Stimulated activated CD8-positive, alpha-beta memory T cell treated with anti-CD3 and anti-CD28 coated beads, Interleukin-4, amount 100 ng/mL, for 48 hours (primary cell): ENCODE data around the gene CEP41.
A peak's percentile ranks its signal among the peaks of the same experiment; 100 is the strongest.

Experiments used
- DNase-seq: peaks from one replicate; pipeline ENCODE4 v3.0.0-alpha.2; 2020

Gene CEP41

DNA sequence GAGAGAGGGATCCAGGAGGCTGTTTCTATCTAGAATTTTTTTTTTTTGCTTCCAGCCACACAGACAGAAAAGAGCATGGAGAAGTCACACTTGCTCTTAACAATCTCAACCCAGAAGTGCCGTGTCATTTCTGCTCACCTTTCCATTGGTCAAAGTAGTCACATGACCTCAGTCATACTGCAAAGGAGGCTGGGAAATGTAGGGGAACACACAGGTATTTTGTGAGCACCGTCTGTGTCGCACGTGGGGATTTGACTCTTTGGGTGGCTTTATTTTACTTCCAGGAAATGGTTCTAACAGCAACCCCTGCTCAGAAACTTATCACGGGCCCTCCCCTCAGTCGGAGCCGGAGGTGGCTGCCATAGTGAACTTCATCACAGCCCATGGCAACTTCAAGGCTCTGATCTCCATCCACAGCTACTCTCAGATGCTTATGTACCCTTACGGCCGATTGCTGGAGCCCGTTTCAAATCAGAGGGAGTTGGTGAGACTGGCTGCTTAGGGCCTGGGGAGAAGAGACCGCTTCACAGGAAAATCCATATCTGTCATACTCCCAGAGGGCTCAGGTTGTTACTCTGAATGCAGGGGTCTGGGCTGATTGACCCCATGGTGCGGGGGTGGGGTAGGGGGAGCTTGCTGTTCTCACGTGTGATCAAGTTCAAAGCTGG, 73.6 kb downstream of the CEP41 start:
- peak; percentile 40 for DNase-seq

DNA sequence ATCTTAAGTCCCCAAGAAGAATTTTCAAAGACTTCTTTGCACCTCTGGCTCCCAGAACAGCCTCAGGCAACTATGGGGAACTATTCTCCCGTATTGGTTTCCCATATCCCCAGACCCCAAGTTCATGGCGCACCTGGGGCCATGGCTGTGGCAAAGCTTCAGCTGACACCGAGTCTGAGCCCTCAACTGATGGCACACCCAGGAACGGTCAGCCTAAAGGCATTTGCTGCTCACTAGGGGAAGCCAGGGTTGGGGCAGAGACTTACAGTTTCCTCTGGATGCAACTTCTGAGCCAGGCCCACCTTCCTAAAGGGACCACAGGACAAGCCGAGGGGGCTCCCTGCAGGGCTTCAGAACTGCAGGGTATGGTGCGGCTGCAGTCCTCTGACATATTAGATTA, 74.3 kb downstream of the CEP41 start:
- DNase-seq, result no peak

DNA sequence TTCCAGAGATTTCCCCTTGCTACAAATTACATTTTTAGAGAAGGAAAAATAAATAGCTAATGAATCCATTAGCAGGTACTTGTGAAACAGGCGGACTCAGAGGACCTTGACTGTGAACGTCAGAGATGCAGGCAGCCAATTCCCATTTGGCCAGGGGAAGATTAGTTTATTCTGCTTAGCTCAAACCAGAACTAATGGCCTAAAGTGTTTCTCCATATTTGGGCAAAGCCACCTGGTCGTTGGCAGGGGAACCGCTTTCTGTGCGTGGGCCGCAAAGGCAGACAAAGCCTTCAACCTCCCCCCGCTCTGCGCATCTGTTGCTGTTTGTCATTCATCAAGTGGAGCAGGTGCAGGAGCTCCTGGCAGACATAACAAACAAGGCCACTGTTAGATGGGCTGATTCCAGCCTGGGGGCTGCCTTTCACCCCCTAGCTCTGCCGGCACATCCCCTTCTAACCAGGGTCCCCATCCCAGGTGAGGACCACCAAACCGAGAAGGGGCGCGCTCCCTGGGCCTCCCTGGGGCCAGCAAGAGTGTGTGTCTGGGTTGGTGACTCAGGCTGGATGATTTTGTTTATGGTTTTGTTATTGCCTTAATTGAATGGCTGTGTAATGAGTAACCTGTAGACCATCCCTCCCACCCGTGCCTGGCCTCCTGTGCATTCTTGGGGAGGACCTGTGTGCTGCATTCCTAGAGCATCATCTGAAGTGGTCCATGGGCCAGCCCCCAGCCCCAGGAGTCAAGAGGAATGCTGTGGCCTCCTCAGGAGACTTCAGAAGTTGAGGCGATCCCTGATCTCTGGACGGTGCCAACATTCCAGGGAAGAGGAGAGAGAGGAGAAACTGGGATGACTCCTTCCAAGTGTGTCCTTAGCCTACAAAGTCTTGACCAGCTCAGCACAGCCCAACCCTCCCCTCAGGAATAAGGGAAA, 75.0 kb downstream of the CEP41 start:
- DNase-seq, result peak; percentile 59

DNA sequence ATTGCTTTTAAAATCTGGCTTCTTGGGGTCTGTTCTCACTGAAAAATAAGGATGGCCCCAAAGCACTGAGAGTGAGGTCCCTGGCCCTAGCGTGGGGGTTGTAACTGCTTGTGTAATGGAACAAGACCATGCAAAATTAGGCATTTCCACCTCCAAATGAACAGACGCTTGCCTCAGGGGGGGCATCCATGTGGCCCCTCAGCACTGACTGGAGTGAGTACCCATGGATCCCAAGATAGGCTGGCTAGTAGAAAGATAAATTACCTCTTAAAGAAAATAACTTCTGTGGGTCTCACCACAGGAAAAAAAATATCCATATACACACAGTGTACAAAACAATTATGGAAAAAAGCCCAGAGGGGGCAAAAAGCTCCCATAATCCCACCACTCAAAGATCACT, 75.7 kb downstream of the CEP41 start:
- DNase-seq, result no peak

DNA sequence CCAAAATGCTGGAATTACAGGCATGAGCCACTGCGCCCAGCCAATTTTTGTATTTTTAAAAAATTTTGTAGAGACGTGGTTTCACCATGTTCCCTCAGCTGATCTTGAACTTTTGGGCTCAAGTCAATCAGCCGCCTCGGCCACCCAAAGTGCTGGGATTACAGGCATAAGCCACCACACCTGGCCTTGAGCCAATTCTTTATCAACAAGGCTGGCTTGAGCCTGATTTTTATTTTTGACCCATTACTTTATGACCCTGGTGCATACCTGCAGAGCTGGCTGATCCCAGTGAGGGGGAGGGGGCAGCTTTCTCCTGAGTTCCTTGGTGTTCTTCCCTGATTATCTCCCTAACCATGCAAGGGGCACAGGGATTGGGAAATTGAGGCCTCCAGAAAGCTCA, 76.4 kb downstream of the CEP41 start:
- no peak for DNase-seq

DNA sequence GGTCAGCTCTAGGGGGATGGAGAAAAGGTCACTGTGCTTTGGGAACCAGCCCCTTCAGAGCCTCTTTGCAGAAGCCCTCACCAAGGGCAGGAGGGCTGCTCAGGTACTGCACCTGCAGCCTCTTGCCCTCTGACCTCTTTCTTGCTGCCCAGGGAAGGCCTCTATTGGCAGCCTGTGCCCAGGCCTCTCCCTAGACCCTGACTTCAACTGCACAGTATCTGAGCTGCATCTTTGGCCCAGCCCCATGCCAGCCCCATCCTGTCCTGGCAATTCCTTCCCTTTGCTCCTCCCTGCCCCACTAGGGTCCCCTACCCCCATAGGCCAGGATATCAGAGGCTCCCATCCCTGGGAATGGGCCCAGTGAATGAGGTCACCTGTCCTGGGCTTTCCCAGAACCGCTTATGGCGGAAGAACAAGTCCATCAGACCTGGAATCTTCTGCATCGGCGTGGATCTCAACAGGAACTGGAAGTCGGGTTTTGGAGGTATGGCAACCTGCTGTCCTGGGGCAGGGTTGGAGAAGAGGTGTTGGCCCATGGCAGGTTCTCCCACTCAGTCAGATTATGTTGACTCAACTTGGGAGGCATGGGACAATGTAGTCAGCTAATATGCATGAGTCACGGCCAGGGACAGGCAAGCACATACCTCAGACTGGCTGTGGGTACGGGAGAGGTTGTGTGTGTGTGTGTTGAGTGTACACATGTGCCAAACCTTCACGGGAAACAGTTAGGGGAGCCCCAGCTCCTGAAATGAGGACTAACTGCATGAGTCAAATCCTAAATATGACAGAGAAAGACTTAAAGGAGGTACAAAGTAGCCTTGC, 77.6 kb downstream of the CEP41 start:
- peak; percentile 77 for DNase-seq

DNA sequence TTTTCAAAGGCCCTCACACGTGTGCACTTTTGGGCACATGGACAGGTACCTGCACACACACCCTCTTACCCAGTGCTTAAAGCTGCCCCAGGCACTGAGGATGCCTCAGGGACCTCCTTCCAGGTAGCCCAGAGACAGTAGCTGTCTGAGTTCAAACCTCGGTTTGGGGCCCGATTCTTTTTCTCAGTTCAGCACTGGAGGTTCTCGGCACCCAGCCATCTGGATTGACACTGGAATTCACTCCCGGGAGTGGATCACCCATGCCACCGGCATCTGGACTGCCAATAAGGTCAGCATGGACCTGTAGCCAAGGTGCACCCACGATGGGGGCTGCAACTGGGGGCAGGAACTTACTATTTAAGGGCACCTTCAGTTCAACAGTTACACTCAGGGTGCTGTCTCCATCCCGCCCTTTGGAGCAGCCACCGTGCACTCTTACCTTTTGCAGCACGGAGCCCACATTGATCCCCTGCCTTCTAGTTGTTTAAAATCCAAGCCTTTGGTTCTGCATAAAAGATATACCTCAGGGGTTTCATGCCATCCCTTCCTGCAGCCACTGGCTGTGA, 78.5 kb downstream of the CEP41 start:
- DNase-seq, result no peak

DNA sequence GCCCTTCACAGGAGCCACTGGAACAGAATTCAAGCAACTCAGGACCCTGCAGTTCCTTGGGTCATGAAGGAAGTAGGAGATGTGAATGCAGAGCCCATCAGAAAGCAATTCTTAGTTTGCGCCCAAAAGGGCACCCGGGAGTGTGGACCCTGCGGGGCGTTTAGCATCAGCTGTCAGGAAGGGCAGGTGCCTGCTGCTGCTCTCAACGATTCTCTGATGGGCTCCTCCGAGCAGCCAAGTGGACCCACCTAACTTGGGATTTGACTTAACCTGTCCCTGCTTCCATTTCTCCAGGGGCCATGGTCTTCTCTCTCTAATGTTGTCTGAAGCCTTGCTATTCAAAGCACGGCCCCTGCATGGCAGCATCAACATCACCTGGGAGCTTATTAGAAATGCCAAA, 79.1 kb downstream of the CEP41 start:
- DNase-seq, result no peak

DNA sequence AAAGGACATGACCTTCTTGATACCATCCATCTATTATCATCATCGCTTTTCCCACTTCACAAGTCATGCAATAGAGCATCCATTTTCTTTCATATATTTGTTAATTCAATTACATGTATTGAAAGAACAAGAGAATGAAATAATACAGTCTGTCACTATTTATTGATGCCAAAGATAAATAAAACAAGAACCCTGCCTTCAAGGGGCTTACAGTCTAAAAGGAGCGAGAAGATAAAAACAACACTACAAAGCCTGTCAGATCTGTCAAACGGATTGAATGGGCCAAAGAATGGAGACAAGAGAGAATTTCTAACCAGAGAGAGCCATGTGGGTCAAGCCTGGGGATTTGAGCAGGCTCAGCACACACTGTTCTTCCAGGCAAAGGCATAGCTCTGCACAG, 80.3 kb downstream of the CEP41 start:
- DNase-seq, result no peak

DNA sequence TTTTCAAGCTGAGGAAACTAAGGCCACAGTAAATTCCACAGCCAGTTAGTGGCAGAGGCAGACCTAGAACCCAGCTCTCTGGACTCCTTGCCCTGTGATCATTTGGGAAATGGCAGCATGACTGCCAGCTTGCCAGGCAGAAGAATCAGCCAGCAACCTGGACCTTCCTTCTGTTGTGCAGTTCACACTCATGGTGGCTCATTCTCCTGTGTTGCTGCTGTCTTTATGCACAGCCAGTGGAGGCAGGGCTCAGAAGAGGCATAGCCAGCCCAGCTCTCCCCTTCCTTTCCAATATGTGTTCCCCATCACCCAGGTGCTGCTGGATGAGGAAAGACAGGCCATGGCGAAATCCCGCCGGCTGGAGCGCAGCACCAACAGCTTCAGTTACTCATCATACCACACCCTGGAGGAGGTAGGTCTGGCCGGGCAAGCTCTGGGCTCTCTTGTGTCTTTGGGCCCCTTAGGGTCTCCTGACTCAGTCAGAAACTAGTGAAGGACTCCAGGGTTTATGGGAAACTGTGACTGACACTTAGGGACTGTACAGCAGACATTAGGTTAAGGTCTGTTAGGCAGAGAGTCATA, 81.4 kb downstream of the CEP41 start:
- no peak for DNase-seq

DNA sequence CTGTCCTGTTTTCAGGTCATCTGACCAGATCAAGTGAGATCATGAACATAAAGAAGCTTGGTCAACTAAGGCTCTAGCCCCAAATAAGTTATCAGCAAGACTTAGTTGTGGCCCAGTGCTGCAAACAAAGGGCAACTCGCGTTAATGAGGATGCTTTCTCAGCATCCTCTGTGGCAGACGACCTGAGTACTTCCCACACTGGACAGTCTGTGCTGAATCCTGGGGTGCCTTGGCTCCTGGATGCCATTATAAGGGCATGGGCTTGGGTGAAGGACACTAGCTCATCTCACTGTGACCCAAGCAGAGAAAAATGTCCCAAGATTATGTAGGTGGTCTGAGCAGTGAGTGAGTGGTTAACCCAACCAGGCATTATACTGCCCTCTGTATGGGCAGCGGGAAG, 82.3 kb downstream of the CEP41 start:
- DNase-seq, result no peak

DNA sequence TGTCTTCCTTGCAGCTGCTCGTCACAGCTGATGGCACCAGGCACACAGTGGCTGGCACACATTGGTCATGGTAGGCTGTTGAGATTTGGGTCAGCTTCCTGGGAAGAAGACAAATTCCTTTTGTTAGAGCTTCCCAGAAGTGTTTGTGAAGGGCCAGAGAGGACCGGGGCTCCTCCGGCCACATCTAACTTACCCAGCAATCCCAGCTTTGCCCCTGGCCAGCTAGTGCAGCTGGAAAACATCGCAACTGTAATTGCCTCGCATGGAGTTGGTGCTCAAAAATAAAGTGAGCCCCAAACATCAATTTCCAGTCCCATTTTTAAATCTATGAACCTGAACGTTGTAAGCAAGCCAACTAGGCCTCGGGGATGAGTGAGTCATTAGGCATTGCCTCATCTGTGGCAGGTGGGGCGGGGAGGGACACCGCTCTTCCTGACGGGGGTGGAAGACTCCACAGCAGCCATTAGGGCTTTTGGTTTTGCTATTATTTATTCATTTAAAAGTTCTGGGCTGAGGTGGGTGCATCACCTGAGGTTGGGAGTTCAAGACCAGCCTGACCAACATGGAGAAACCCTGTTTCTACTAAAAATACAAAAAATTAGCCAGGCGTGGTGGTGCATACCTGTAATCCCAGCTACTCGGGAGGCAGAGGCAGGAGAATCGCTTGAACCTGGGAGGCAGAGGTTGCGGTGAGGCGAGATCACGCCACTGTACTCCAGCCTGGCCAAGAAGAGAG, 83.8 kb downstream of the CEP41 start:
- DNase-seq, result peak; percentile 30

DNA sequence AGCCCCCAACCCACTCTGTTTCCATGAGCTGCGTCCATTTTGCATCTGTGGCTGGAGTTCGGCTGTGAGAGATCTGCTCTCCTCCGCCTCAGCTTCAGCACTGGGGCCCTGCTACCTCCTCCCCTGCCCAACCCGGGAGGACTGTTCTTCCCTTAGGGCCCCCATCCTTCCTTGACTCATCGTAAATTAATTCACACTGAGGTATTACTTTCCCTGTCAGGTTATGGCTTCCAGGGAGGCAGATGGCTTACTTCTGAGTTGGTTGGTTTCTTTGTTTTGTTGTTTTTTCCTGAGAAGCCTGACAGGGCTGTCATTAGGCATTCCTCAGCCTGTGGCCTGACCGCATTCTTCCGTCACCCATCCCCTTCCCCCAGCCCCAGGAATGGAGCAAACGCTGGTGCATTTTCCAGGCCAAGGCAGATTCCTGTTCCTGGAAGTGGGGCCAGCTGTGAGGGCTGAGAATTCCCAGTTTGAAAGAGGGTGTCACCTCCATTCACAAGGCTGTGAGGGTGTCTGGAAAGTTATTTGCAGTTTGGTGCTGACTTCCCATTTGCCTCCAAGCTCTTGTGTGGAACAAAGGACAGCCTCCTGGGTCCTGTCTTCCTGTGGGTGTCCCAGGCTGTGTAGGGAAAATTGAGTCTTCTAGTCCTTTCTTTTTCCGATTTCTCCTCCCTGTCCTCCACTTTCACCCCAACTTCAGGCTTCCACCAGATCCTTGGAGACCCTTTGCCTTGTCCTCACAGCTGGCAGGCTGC, 84.5 kb downstream of the CEP41 start:
- DNase-seq, result peak; percentile 7

DNA sequence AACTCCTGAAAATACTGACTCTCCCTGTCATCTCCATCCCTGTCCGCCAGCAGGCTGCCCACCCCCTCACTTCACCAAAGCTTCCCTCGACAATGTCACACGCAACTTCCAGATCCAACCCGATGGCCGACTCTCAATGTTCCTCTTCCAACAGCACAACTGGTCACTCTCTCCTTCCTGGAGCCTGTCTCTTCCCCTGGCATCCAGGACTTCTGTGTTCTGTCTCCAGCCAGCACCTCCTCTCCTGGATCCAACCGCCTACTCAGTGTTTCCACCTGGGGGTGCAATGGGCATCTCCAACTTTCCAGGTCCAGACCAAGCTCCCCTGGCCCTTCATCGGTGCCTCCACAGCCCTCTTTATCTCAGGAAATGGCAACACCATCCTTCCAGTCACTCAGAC, 87.6 kb downstream of the CEP41 start:
- no peak for DNase-seq

DNA sequence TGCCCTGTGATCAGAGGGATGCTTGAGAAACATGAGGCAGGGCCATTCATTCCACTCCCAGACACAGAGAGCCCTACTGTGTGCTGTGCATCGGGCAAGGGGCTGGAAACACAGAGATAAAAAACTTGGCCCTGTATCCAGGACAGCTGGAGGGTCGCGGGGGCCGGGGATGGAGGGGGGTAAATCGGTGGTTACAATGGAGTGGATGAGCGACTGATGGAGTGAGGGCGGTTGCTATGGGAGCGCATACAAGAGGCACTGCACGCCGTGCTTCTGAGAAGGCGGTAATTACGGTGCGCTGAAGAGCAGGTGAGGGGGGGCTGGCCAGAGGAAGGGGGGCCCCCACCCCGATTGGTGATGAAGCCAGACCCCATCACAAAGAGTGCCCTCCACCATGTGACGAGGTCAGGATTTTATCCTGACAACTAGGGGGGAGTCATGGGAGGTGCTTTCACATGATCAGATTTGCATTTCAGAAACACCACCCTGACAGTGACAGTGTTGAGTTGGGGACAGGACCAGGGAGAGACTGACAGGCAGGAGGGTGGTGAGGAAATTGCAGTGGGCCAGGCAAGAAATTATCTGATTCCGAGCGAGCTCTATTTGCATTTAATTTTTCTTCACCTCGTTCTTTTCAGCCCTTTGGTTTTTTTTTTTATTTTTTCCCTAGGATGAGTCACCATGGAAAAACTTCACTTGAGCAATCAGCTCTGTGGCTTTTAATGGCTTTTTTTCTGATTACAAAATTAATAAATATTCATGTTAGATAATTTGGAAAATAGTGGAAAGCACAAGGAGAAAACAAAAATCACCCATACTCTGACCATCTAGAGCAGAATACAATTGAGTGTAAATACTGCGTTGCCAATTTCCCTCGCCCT, 88.4 kb downstream of the CEP41 start:
- DNase-seq, result peak; percentile 19

DNA sequence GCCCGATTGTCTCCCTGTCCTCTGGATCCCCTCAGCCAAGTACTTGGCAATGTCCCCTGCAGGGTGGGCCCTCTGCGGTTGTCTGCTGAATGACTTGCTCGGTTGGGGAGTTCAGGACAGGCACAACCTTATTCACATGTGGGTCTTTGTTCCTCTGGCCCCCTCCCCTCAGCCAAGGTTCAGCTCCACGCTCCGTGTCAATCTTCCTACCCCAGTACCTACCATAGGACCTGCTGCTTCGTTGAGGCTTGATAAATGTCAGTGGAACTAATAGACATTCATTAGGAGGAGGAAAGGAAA, 89.1 kb downstream of the CEP41 start:
- no peak for DNase-seq

DNA sequence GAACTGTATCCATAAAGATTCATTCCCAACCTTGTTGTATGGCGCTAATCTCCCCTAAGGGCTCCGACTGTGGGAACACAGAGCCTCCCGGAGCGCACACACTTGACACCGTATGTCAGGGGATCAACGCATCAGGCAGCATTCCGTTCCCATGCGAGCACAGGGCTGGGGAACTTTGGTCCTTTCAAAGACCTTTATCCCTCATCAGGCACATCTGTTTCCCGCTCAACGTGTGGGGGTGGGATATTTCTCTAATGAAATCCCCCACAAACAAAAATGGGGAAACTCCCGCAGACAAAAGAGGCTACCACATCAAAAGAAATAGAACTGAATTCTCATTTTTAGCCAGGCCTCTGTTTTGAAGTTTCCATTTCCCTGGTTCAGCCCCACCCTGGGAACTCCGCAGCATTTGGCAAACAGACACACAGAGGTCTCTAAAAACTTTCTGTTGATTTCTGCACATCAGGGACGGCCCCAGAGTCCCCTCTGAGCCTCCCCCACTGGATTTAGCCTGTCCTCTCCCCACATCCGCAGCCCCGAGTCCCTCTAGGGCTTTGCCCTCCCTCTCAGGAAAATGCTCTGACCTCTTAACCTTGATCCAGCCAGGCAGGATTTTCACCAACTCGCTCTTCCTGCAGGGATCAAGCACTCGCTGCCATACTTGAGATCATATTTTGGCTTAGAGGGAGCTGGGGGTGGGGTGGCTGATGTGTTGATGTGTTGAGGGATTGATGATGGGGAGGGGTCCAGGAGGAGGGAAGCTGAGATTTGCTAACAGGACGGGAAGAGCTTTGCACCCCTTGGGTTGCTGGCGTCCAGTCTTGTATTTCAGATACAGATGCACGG, 89.6 kb downstream of the CEP41 start:
- peak; percentile 21 for DNase-seq

DNA sequence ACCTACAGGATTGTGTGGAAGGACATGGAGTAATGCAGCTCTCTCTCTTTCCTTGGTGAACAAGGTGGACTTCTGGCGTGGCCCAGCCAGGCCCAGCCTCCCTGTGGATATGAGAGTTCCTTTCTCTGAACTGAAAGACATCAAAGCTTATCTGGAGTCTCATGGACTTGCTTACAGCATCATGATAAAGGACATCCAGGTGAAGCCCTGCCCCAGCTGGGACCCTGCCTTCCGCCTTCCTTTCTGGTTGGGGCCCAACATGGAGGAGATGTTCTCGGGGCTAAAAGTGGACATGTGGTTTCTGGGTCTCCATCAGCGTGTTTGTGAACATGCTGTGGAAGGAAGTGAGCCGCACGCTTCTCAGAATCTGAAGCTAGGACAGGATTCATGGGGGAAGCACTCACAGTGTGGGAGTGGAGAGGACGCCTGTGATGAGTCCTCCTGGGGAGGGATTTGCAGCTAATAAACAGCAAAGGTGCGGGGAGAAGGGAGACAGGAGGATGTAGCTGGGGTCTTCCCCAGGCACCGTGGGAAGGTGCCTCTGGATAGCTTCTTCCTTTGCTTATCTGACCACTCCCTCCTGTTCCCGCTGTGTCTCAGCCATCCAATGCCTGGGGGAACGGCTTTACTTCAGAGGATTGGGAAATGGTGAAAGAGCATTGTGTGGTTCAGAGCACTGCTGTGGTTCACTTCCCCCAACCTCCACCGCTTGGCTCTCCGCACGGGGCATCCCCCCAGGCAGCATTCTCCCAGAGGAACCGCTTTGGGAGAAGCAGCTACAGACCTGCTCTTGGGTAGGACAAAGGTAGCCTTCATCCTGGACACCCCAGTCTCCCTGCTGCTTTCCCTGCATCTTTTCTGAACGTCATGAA, 90.7 kb downstream of the CEP41 start:
- no peak for DNase-seq
